ENCODE measurements around the gene MYO3B. TPM values are rescaled to one million over a fixed set of nuclear protein-coding genes. Genes with fewer than 3 reads are reported as not detected.
A peak's percentile ranks its signal among the peaks of the same experiment; 100 is the strongest.

The MYO3B gene
- total RNA-seq, 1 experiment from 2014 or later, result 0.35 TPM

DNA sequence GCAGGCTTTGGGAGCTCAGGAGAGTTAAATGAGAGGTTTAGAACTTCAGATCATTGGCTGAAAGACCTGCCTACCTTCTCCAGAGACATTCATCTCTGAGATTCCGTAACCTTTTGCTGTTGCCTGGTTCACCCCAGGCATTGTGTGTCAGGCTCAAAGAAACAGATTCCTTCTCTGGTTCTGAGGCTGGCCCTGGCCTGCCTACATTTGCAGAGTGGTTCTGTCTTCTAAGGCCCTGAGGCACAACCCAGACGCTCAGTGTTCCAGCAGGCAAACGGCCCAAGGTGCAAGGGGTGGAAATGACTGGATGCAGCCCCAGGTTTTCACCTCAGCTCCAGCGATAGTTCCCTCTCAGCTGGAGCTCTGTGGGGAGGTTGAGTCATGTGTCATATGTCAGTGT, 48.3 kb downstream of the MYO3B start:
- Histone ChIP-seq H3K27me3 (ENCODE audit: control insufficient read depth, insufficient read depth, low read length) (no peaks in the 10 kb centered on the region), H3K4me3 (ENCODE audit: insufficient read depth, low read depth, low read length) (no peak overlapping the region), H3K36me3 (replicated peaks; ENCODE audit: control insufficient read depth, insufficient read depth, low read length) (no peaks in the 10 kb centered on the region)
- no peak for DNase-seq

DNA sequence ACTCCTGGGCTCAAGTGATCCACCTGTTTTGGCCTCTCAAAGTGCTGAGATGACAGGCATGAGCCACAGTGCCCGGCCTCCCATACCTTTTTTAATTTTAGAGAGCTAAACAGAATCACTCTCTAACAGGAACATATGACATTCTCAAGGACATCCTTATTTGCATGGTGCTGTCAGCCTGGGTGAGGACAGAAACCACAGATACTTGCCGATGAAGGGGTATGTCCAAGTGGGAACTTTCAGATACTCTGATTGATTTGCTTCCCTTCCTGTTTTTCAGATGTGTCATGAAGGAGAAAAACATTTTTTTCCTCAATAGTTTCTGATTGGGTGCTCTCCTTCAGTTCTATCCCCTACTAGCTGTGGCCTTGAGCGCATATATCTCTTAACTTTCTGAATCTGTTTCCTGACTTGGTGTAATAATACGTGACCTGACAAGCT, 49.6 kb downstream of the MYO3B start:
- Histone ChIP-seq H3K36me3 (replicated peaks; ENCODE audit: control insufficient read depth, insufficient read depth, low read length) (no peaks in the 10 kb centered on the region), H3K4me3 (ENCODE audit: insufficient read depth, low read depth, low read length) (no peak overlapping the region), H3K27me3 (ENCODE audit: control insufficient read depth, insufficient read depth, low read length) (no peaks in the 10 kb centered on the region)
- DNase-seq, result no peak

DNA sequence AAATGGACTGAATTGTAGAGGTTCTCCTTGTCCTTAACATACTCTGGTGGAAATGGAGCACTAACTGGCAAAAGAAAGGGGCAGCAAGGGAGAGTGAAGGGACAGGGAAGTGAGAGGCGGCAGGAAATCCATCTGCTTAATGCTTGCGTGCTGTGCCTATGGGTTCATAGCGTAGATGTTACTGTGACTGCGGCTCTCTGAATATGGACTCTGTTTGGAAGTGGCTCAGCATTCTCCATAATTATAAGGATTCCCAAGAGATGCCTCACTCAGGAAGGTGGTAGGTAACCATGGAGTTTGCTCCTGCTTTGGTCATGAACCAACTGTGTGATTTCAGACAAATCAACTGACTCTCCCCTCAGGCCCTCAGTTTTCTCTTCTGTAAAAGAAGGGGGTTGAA, 50.0 kb downstream of the MYO3B start:
- Histone ChIP-seq H3K4me3 (ENCODE audit: insufficient read depth, low read depth, low read length) (no peak overlapping the region), H3K27me3 (ENCODE audit: control insufficient read depth, insufficient read depth, low read length) (no peaks in the 10 kb centered on the region), H3K36me3 (replicated peaks; ENCODE audit: control insufficient read depth, insufficient read depth, low read length) (no peaks in the 10 kb centered on the region)
- DNase-seq, result no peak

GRCh38 chr2:170228429-170228828, 50.5 kb downstream of the MYO3B start:
- Histone ChIP-seq H3K27me3 (ENCODE audit: control insufficient read depth, insufficient read depth, low read length) (no peaks in the 10 kb centered on the region), H3K4me3 (ENCODE audit: insufficient read depth, low read depth, low read length) (no peak overlapping the region), H3K36me3 (replicated peaks; ENCODE audit: control insufficient read depth, insufficient read depth, low read length) (no peaks in the 10 kb centered on the region)
- no peak for DNase-seq

- Histone ChIP-seq H3K4me3 (ENCODE audit: insufficient read depth, low read depth, low read length) (no peak overlapping the region), H3K27me3 (ENCODE audit: control insufficient read depth, insufficient read depth, low read length) (no peaks in the 10 kb centered on the region), H3K36me3 (replicated peaks; ENCODE audit: control insufficient read depth, insufficient read depth, low read length) (no peaks in the 10 kb centered on the region)
- DNase-seq, result no peak
These were observed 51.2 kb downstream of the MYO3B start for GRCh38 chr2:170229125-170229524.

GRCh38 chr2:170229744-170230143, 51.8 kb downstream of the MYO3B start:
- Histone ChIP-seq H3K36me3 (replicated peaks; ENCODE audit: control insufficient read depth, insufficient read depth, low read length) (no peaks in the 10 kb centered on the region), H3K4me3 (ENCODE audit: insufficient read depth, low read depth, low read length) (no peak overlapping the region), H3K27me3 (ENCODE audit: control insufficient read depth, insufficient read depth, low read length) (no peaks in the 10 kb centered on the region)
- DNase-seq, result no peak

GRCh38 chr2:170235860-170236679, 58.1 kb downstream of the MYO3B start:
- Histone ChIP-seq H3K27me3 (ENCODE audit: control insufficient read depth, insufficient read depth, low read length) (no peaks in the 10 kb centered on the region), H3K36me3 (replicated peaks; ENCODE audit: control insufficient read depth, insufficient read depth, low read length) (no peaks in the 10 kb centered on the region), H3K4me3 (ENCODE audit: insufficient read depth, low read depth, low read length) (no peak overlapping the region)
- peak; percentile 79 for DNase-seq

DNA sequence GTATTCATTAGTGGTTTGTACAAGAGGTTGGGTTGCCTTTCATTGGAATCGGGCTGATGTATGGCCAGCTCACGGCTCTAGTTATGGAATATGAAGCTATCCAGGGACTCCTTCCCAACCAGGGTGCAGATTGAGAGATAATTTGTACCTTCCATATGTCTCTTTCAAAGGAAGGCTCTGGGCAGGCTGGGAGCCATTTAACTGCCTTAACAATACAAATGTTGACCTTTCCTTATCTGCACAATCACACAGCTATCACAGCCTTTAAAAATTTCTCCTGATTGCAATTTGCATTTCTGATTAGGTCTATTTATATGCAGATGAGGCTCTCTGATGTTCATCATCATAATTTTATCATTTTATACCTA, 58.7 kb downstream of the MYO3B start:
- Histone ChIP-seq H3K27me3 (ENCODE audit: control insufficient read depth, insufficient read depth, low read length) (no peaks in the 10 kb centered on the region), H3K36me3 (replicated peaks; ENCODE audit: control insufficient read depth, insufficient read depth, low read length) (no peaks in the 10 kb centered on the region), H3K4me3 (ENCODE audit: insufficient read depth, low read depth, low read length) (no peak overlapping the region)
- no peak for DNase-seq

DNA sequence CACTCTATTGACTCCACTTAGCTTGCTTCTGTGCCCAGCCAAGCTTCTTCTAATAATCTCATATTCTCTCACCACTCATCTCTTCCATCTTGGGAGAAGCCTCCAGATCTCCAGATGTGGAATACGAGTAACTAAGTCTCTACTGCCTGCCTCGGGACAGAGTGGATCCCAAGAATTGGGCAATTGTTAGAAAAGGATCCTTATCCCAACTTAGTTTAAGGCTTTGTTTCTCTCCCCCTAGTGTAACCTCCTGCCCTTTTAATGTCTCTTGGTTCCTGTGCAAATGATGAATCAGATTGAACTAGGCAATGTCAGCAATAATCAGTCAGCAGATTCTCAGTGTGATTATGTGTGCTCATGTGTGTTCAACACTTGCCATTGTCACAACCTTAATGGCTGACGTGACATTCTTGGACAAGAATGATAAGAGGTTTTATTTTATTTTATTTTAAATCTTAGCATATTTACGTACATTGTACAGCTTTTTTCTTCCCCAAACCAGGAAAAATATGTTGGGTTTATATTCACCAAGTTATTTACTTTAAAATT, 59.7 kb downstream of the MYO3B start:
- Histone ChIP-seq H3K27me3 (ENCODE audit: control insufficient read depth, insufficient read depth, low read length) (no peaks in the 10 kb centered on the region), H3K4me3 (ENCODE audit: insufficient read depth, low read depth, low read length) (no peak overlapping the region), H3K36me3 (replicated peaks; ENCODE audit: control insufficient read depth, insufficient read depth, low read length) (no peaks in the 10 kb centered on the region)
- no peak for DNase-seq

- Histone ChIP-seq H3K36me3 (replicated peaks; ENCODE audit: control insufficient read depth, insufficient read depth, low read length) (no peaks in the 10 kb centered on the region), H3K27me3 (ENCODE audit: control insufficient read depth, insufficient read depth, low read length) (no peaks in the 10 kb centered on the region), H3K4me3 (ENCODE audit: insufficient read depth, low read depth, low read length) (no peak overlapping the region)
- no peak for DNase-seq
These were observed 60.8 kb downstream of the MYO3B start for GRCh38 chr2:170238776-170239175.

GRCh38 chr2:170240629-170241028, 62.7 kb downstream of the MYO3B start:
- Histone ChIP-seq H3K4me3 (ENCODE audit: insufficient read depth, low read depth, low read length) (no peak overlapping the region), H3K36me3 (replicated peaks; ENCODE audit: control insufficient read depth, insufficient read depth, low read length) (no peaks in the 10 kb centered on the region), H3K27me3 (ENCODE audit: control insufficient read depth, insufficient read depth, low read length) (no peaks in the 10 kb centered on the region)
- DNase-seq, result no peak

DNA sequence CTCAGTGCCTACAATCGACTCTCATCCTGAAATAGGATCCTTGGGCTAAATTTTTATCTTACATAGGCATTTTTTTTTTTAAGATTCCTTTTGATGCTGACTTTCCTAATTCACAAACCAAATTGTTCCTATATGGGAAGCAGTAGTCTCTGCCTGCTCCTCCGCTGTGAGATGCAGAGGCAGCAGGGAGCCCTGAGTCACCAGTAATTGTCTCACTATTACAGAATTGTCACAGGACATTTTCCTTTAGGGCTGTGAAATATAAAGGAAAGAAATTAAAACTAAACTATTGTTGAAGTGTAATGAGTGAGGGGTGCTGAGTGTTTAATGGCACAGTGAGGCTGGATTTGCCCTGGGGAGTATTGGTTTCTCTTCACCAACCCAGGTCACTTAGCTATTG, 63.8 kb downstream of the MYO3B start:
- no peak for DNase-seq
- H3K36me3 ChIP-seq (replicated peaks; ENCODE audit: control insufficient read depth, insufficient read depth, low read length), result no peaks in the 10 kb centered on the region
- no peaks in the 10 kb centered on the region for H3K27me3 ChIP-seq (ENCODE audit: control insufficient read depth, insufficient read depth, low read length)
- no peak overlapping the region for H3K4me3 ChIP-seq (ENCODE audit: insufficient read depth, low read depth, low read length)

GRCh38 chr2:170243118-170243837, 65.3 kb downstream of the MYO3B start:
- no peaks in the 10 kb centered on the region for H3K36me3 ChIP-seq (replicated peaks; ENCODE audit: control insufficient read depth, insufficient read depth, low read length)
- no peak for DNase-seq
- H3K4me3 ChIP-seq (ENCODE audit: insufficient read depth, low read depth, low read length), result no peak overlapping the region
- H3K27me3 ChIP-seq (ENCODE audit: control insufficient read depth, insufficient read depth, low read length), result no peaks in the 10 kb centered on the region

DNA sequence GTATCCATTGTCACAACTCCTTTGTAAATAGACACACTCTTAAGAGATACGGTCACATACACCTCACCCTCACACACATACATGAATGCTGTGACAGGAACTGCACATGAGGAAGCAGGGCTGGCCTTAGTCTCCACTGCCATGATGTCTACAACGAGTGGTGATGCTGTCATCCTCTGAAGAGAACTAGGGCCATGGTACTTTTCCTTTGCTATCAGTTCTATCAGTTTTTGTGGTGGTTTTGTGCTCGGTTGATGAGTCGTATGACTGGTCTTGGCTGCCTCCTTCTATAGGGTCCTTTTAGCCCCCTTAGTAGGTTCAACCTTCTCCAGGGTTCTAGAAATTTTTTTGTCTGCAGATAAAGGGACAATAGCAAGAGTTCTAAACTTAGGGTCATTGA, 66.0 kb downstream of the MYO3B start:
- no peak for DNase-seq
- H3K36me3 ChIP-seq (replicated peaks; ENCODE audit: control insufficient read depth, insufficient read depth, low read length), result no peaks in the 10 kb centered on the region
- no peaks in the 10 kb centered on the region for H3K27me3 ChIP-seq (ENCODE audit: control insufficient read depth, insufficient read depth, low read length)
- H3K4me3 ChIP-seq (ENCODE audit: insufficient read depth, low read depth, low read length), result no peak overlapping the region

DNA sequence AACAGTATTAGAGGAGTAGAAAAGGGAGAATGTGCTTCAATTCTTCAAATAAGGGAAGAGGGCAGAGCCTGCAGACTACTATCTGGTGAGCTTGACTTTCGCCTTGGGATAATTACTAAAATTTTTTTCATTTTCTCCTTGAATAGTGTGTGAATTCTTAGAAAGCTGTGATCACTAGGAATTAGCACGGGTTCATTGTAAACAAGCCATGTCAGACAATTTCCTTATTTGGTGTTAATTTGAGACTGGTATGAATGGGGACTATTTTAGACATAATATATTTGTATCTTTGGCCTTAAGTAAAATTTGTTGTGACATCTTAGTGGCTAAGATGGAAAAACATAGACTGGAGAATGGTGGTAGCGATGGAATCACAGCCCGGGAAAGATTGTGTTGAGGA, 66.6 kb downstream of the MYO3B start:
- no peak overlapping the region for H3K4me3 ChIP-seq (ENCODE audit: insufficient read depth, low read depth, low read length)
- DNase-seq, result no peak
- no peaks in the 10 kb centered on the region for H3K27me3 ChIP-seq (ENCODE audit: control insufficient read depth, insufficient read depth, low read length)

More for the DNA sequence above, 66.6 kb downstream of the MYO3B start:
- no peaks in the 10 kb centered on the region for H3K36me3 ChIP-seq (replicated peaks; ENCODE audit: control insufficient read depth, insufficient read depth, low read length)
